IMR-90 (cell line): Measurements from ENCODE around the gene GPLD1. TPM values are rescaled to one million over a fixed set of nuclear protein-coding genes. Genes with fewer than 3 reads are reported as not detected.

Source experiments
- ATAC-seq: fragments of 200-7000 bp; cut with Tn5 transposase; 2 replicates; pipeline ENCODE4 v1.9.1; 2020; ENCODE audit warnings: low read depth, mild to moderate bottlenecking, moderate library complexity
- BruUV-seq: library from RNA; stranded (reverse); fragments of 400-500 nt; replicated peaks from 2 replicates; lab custom pipeline; 2021; lab: Mats Ljungman, UMichigan
- CTCF ChIA-PET: fragments of 300-600 bp; formaldehyde crosslinking; extraction: SDS; loops from one replicate; lab custom pipeline; 2021; ENCODE audit warnings: antibody characterized with exemption; lab: Yijun Ruan, JAX
- POLR2A ChIA-PET: fragments of 300-600 bp; sonication (Branson Sonifier 250); formaldehyde crosslinking; loops from one replicate; lab custom pipeline; 2022; ENCODE audit warnings: antibody characterized with exemption; ENCODE audit not compliant: unreplicated experiment; lab: Charles Lee
- DNase-seq: peaks from one replicate; pipeline ENCODE4 v3.0.0; 2013
- H2AFZ ChIP-seq: replicated peaks from 2 replicates; pipeline ENCODE3; 2013; ENCODE audit warnings: low read length, mild to moderate bottlenecking; ENCODE audit not compliant: poor library complexity
- H2AK5ac ChIP-seq: 2 replicates; pipeline ENCODE4 v1.6.1; 2013; ENCODE audit warnings: low read depth, low read length, inconsistent platforms
- H2AK9ac ChIP-seq: replicated peaks from 2 replicates; pipeline ENCODE3; 2013; ENCODE audit warnings: mild to moderate bottlenecking, low read depth, low read length, moderate library complexity; ENCODE audit not compliant: poor library complexity
- H2BK120ac ChIP-seq: 2 replicates; pipeline ENCODE4 v1.6.1; 2013; ENCODE audit warnings: low read depth, low read length, inconsistent platforms
- H2BK15ac ChIP-seq: 3 replicates; pipeline ENCODE4 v1.6.1; 2013; ENCODE audit warnings: low read depth, low read length, inconsistent platforms
- H2BK20ac ChIP-seq: 2 replicates; pipeline ENCODE4 v1.6.1; 2013; ENCODE audit warnings: low read depth, mild to moderate bottlenecking, inconsistent platforms, low read length, moderate library complexity
- H2BK5ac ChIP-seq: 2 replicates; pipeline ENCODE4 v1.6.1; 2013; ENCODE audit warnings: mild to moderate bottlenecking, low read depth, low read length, inconsistent platforms; ENCODE audit not compliant: poor library complexity, severe bottlenecking
- H3K14ac ChIP-seq: replicated peaks from 2 replicates; pipeline ENCODE4 v1.6.1; 2013; ENCODE audit warnings: low read depth, low read length, inconsistent platforms
- H3K18ac ChIP-seq: 2 replicates; pipeline ENCODE4 v1.6.1; 2013; ENCODE audit warnings: low read depth, low read length, control low read depth
- H3K23ac ChIP-seq: 2 replicates; pipeline ENCODE4 v1.6.1; 2013; ENCODE audit warnings: low read depth, low read length, inconsistent platforms
- H3K27ac ChIP-seq: 2 replicates; pipeline ENCODE4 v1.5.1; 2013; ENCODE audit warnings: mild to moderate bottlenecking, control low read depth, low read length; ENCODE audit not compliant: insufficient read depth
- H3K27me3 ChIP-seq: 2 replicates; pipeline ENCODE4 v1.6.1; 2013; ENCODE audit warnings: low read length; ENCODE audit not compliant: control insufficient read depth, insufficient read depth
- H3K36me3 ChIP-seq: 2 replicates; pipeline ENCODE4 v1.6.1; 2013; ENCODE audit warnings: low read length, mixed read lengths; ENCODE audit not compliant: control insufficient read depth, insufficient read depth
- H3K4ac ChIP-seq: 2 replicates; pipeline ENCODE4 v1.6.1; 2013; ENCODE audit warnings: low read depth, low read length, inconsistent platforms
- H3K4me1 ChIP-seq: 2 replicates; pipeline ENCODE4 v1.6.1; 2013; ENCODE audit warnings: low read length, mixed read lengths; ENCODE audit not compliant: control insufficient read depth, insufficient read depth
- H3K4me2 ChIP-seq: 2 replicates; pipeline ENCODE4 v1.6.1; 2013; ENCODE audit warnings: low read depth, mild to moderate bottlenecking, control low read depth, low read length, moderate library complexity
- H3K4me3 ChIP-seq: 2 replicates; pipeline ENCODE4 v1.5.1; 2013; ENCODE audit warnings: low read depth, mild to moderate bottlenecking, control low read depth, low read length, moderate library complexity; ENCODE audit not compliant: insufficient read depth
- H3K56ac ChIP-seq: 2 replicates; pipeline ENCODE4 v1.6.1; 2013; ENCODE audit warnings: low read length, inconsistent platforms; ENCODE audit not compliant: insufficient read depth; ENCODE audit errors: extremely low read depth
- H3K79me1 ChIP-seq, 2 experiments: 2 replicates each; pipeline ENCODE4 v1.6.1; 2013; ENCODE audit warnings: low read length in 2 of 2, inconsistent platforms in 1 of 2, low read depth in 1 of 2
- H3K9ac ChIP-seq: 2 replicates; pipeline ENCODE4 v1.6.1; 2013; ENCODE audit warnings: low read depth, low read length, control low read depth
- H3K9me1 ChIP-seq: 2 replicates; pipeline ENCODE4 v1.6.1; 2013; ENCODE audit warnings: low read length, inconsistent platforms; ENCODE audit not compliant: insufficient read depth
- H3K9me3 ChIP-seq: 2 replicates; pipeline ENCODE4 v1.6.1; 2013; ENCODE audit warnings: low read length; ENCODE audit not compliant: control insufficient read depth, insufficient read depth
- H4K20me1 ChIP-seq: 2 replicates; pipeline ENCODE4 v1.6.1; 2013; ENCODE audit warnings: low read length, inconsistent platforms; ENCODE audit not compliant: insufficient read depth
- H4K5ac ChIP-seq: 2 replicates; pipeline ENCODE4 v1.6.1; 2013; ENCODE audit warnings: mild to moderate bottlenecking, low read depth, low read length, control low read depth
- H4K8ac ChIP-seq, 2 experiments: 2 replicates each; pipeline ENCODE4 v1.6.1; 2013; ENCODE audit warnings: low read depth in 2 of 2, low read length in 2 of 2, control low read depth in 1 of 2, inconsistent platforms in 1 of 2
- H4K91ac ChIP-seq: 2 replicates; pipeline ENCODE4 v1.6.1; 2013; ENCODE audit warnings: low read depth, low read length, inconsistent platforms; ENCODE audit not compliant: insufficient read depth
- CEBPB ChIP-seq: IDR thresholded peaks from 2 replicates; pipeline ENCODE4 v1.6.1; 2012; ENCODE audit warnings: low read depth, low read length, improper control_type of control experiment
- FOS ChIP-seq: fragments of 150-350 bp; IDR thresholded peaks from 2 replicates; pipeline ENCODE4 v1.6.1; 2016; ENCODE audit warnings: low read depth, low read length
- MAFK ChIP-seq: IDR thresholded peaks from 2 replicates; pipeline ENCODE4 v1.6.1; 2012; ENCODE audit warnings: low read depth, low read length, improper control_type of control experiment
- MXI1 ChIP-seq: IDR thresholded peaks from 2 replicates; pipeline ENCODE4 v1.6.1; 2012; ENCODE audit warnings: low read depth, mild to moderate bottlenecking, low read length, moderate library complexity, borderline replicate concordance
- POLR2A ChIP-seq: IDR thresholded peaks from 2 replicates; pipeline ENCODE4 v1.6.1; 2012; ENCODE audit warnings: mild to moderate bottlenecking, low read depth, low read length
- RCOR1 ChIP-seq: IDR thresholded peaks from 2 replicates; pipeline ENCODE4 v1.6.1; 2012; ENCODE audit warnings: mild to moderate bottlenecking, low read length, improper control_type of control experiment; ENCODE audit not compliant: insufficient replicate concordance
- RFX5 ChIP-seq: IDR thresholded peaks from 2 replicates; pipeline ENCODE4 v1.8.0; 2012; ENCODE audit warnings: low read depth, mild to moderate bottlenecking, low read length, moderate library complexity
- WGBS, 2 experiments: methylation state at CpG; one replicate each; pipeline versions ENCODE4 v1.1.5 to v1.1.7; 2013; ENCODE audit warnings: missing lambda C conversion rate in 2 of 2; ENCODE audit not compliant: insufficient read length in 1 of 2; ENCODE audit errors: extremely low coverage in 2 of 2; 5-methylcytosine and 5-hydroxymethylcytosine counted together
- dilution Hi-C: fragments of 300-500 bp; cut with HindIII; formaldehyde crosslinking; loops from one replicate; pipeline ENCODE4 v1.14.3; 2018; ENCODE audit warnings: low sequenced_read_pairs; ENCODE audit not compliant: unreplicated experiment
- in situ Hi-C: fragments of 300-500 bp; cut with MboI; formaldehyde crosslinking; loops from 3 replicates; pipeline ENCODE4 v1.14.3; 2019; ENCODE audit warnings: low sequenced_read_pairs, inconsistent platforms, mixed read lengths
- intact Hi-C: fragments of 100-400 bp; cut with micrococcal nuclease; formaldehyde crosslinking; loops from 2 replicates; pipeline ENCODE4 v1.10.0; 2022
- polyA plus RNA-seq, 3 experiments: library from polyadenylated mRNA; depleted of rRNA; stranded (reverse); fragments of >200 nt; gene quantifications; 2 replicates each; pipeline ENCODE4 v1.2.3, GENCODE V29; 2012; ENCODE audit warnings: low replicate concordance in 1 of 3
- total RNA-seq: library from RNA; depleted of rRNA; stranded (reverse); fragments of >200 nt; gene quantifications from 2 replicates; pipeline ENCODE4 v1.2.3, GENCODE V29; 2012

Gene GPLD1
- total and polyA plus RNA-seq, 2 of the 4 experiments (the other 2 are of a cell fraction): 0.05 to 0.18 TPM

DNA sequence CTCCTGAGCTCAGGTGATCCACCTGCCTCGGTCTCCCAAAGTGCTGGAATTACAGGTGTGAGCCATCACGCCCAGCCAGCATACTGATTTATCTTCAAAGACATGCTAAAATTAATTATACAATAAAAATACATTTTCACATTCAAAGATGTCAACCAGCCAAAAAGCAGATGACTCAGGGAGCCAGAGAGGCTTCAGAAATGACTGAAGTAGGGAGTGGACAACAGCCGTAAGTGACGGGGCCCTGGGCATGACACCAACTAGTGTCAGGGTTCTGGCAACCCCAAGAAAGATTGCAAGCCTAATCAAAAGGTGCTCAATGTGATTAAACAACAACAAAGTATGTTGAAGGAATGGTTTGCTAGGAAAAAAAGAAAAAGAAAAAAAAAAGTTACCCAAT lies 28.4 kb downstream of the GPLD1 start:
- Histone ChIP-seq H3K79me1 (no peaks in the 10 kb centered on the region), H4K8ac (no peak overlapping the region), H3K4me2 (no peak overlapping the region), H3K4me1 (no peaks in the 10 kb centered on the region), H2BK120ac (no peak overlapping the region), H3K27ac (no peak overlapping the region), H2BK15ac (no peak overlapping the region), H3K4ac (no peak overlapping the region), H3K14ac (no peak overlapping the region), H3K9ac (no peak overlapping the region), H3K9me3 (no peaks in the 10 kb centered on the region), H2BK5ac (no peak overlapping the region), H3K36me3 (no peaks in the 10 kb centered on the region), H3K23ac (no peak overlapping the region), H3K9me1 (no peaks in the 10 kb centered on the region), H4K91ac (no peak overlapping the region), H2AK9ac (no peak overlapping the region), H4K5ac (no peak overlapping the region), H4K20me1 (no peaks in the 10 kb centered on the region), H2AFZ (no peak overlapping the region), H2BK20ac (no peak overlapping the region), H3K56ac (no peak overlapping the region), H3K4me3 (no peak overlapping the region), H3K27me3 (peaks cover 5% of the 10 kb centered on the region; the same call in 1 of the 2 replicates), H2AK5ac (no peak overlapping the region), H3K18ac (no peak overlapping the region)
- ATAC-seq: no peak
- POLR2A ChIA-PET: no interaction called here
- DNase-seq: no peak
- in situ Hi-C loops: no loop called here
- BruUV-seq: no TSS peak
- no CpG with 5 or more reads among the region's 4 CpGs for WGBS, 2 experiments
- intact Hi-C loops: no loop called here
- CTCF ChIA-PET: no interaction called here
- TF ChIP-seq MAFK: no peak
- TF ChIP-seq RFX5: no peak
- TF ChIP-seq CEBPB: no peak
- TF ChIP-seq MXI1: no peak
- no peak for TF ChIP-seq POLR2A
- no peak for TF ChIP-seq FOS
- no peak for TF ChIP-seq RCOR1
- dilution Hi-C loops: no loop called here
